PC-9 (cell line): Measurements from ENCODE around the gene CFAP77. TPM values are rescaled to one million over a fixed set of nuclear protein-coding genes. Genes with fewer than 3 reads are reported as not detected.

Experiments used
- BruUV-seq: library from RNA; stranded (reverse); fragments of 400-500 nt; replicated peaks from 2 replicates; lab custom pipeline; 2021; lab: Mats Ljungman, UMichigan
- CTCF ChIA-PET: fragments of 300-600 bp; sonication (Branson Sonifier 250); formaldehyde crosslinking; loops from one replicate; lab custom pipeline; 2022; ENCODE audit warnings: antibody characterized with exemption; lab: Charles Lee
- POLR2A ChIA-PET: fragments of 300-600 bp; sonication (Branson Sonifier 250); formaldehyde crosslinking; loops from one replicate; lab custom pipeline; 2022; ENCODE audit warnings: antibody characterized with exemption; ENCODE audit not compliant: unreplicated experiment; lab: Charles Lee
- DNase-seq, 2 experiments: peaks; one replicate each; pipeline versions ENCODE4 v3.0.0 to v3.0.0-alpha.2; 2015 to 2022; ENCODE audit warnings: mixed read lengths in 1 of 2
- H2AFZ ChIP-seq: fragments of 200-600 bp; sonication (generic); 2 replicates; pipeline ENCODE4 v1.8.1; 2017; ENCODE audit warnings: antibody characterized with exemption
- H3F3A ChIP-seq: fragments of 200-600 bp; sonication (generic); 2 replicates; pipeline ENCODE4 v1.8.1; 2017; ENCODE audit warnings: antibody characterized with exemption, mild to moderate bottlenecking, low read depth; ENCODE audit not compliant: insufficient read depth
- H3K27ac ChIP-seq: fragments of 200-600 bp; sonication (generic); 2 replicates; pipeline ENCODE4 v1.6.1; 2016; ENCODE audit warnings: mixed run types
- H3K27me3 ChIP-seq: fragments of 200-600 bp; sonication (generic); 2 replicates; pipeline ENCODE4 v1.6.1; 2016; ENCODE audit warnings: low read depth, mixed run types; ENCODE audit not compliant: insufficient read depth
- H3K36me3 ChIP-seq: fragments of 200-600 bp; sonication (generic); 2 replicates; pipeline ENCODE4 v1.6.1; 2016; ENCODE audit warnings: low read depth, mixed run types
- H3K4me1 ChIP-seq: fragments of 200-600 bp; sonication (generic); replicated peaks from 2 replicates; pipeline ENCODE4 v1.6.1; 2016; ENCODE audit warnings: mixed run types; ENCODE audit not compliant: insufficient read depth
- H3K4me2 ChIP-seq: fragments of 200-600 bp; sonication (generic); 2 replicates; pipeline ENCODE4 v1.6.1; 2017; ENCODE audit warnings: mixed run types
- H3K4me3 ChIP-seq: fragments of 200-600 bp; sonication (generic); 2 replicates; pipeline ENCODE4 v1.6.1; 2016; ENCODE audit warnings: mixed run types
- H3K79me2 ChIP-seq: fragments of 200-600 bp; sonication (generic); 2 replicates; pipeline ENCODE4 v1.6.1; 2017; ENCODE audit warnings: low read depth, mixed run types
- H3K9me2 ChIP-seq: fragments of 200-600 bp; sonication (generic); 2 replicates; pipeline ENCODE4 v1.8.1; 2017; ENCODE audit warnings: mild to moderate bottlenecking; ENCODE audit not compliant: insufficient read depth
- H3K9me3 ChIP-seq: fragments of 200-600 bp; sonication (generic); 2 replicates; pipeline ENCODE4 v1.8.1; 2016; ENCODE audit warnings: low read depth; ENCODE audit not compliant: insufficient read depth
- H4K20me1 ChIP-seq: fragments of 200-600 bp; sonication (generic); 2 replicates; pipeline ENCODE4 v1.8.1; 2017; ENCODE audit not compliant: insufficient read depth
- CTCF ChIP-seq: fragments of 200-600 bp; sonication (generic); conservative IDR thresholded peaks from 2 replicates; pipeline ENCODE4 v1.6.1; 2017; ENCODE audit warnings: mixed run types, antibody characterized with exemption, mild to moderate bottlenecking, moderate library complexity
- EZH2 ChIP-seq: fragments of 200-600 bp; sonication (generic); IDR thresholded peaks from 2 replicates; pipeline ENCODE4 v1.8.0; 2017; ENCODE audit warnings: antibody characterized with exemption, low read depth
- intact Hi-C: fragments of 100-400 bp; cut with micrococcal nuclease; formaldehyde crosslinking; loops from one replicate; pipeline ENCODE4 v1.10.0; 2022; ENCODE audit not compliant: unreplicated experiment
- total RNA-seq: library from RNA; stranded (reverse); gene quantifications from 2 replicates; pipeline ENCODE4 v1.2.3, GENCODE V29; 2021

Gene CFAP77
- total RNA-seq, 1 experiment from 2014 or later = not detected

- Histone ChIP-seq H3K4me2 (no peak overlapping the region), H3K27me3 (peaks cover 62% of the 10 kb centered on the region), H3K4me1 (no peaks in the 10 kb centered on the region), H3K9me2 (no peaks in the 10 kb centered on the region), H3K4me3 (no peak overlapping the region), H3F3A (no peaks in the 10 kb centered on the region), H4K20me1 (peaks cover 3% of the 10 kb centered on the region; the same call in 1 of the 2 replicates), H3K36me3 (no peaks in the 10 kb centered on the region), H3K79me2 (no peaks in the 10 kb centered on the region), H3K27ac (no peak overlapping the region), H3K9me3 (no peaks in the 10 kb centered on the region), H2AFZ (no peak overlapping the region)
- intact Hi-C loops = loop anchor here (5.0 kb wide), 1 partner anchor 812 kb away; no protein-coding TSS in a partner anchor
- DNase-seq = no peak
- no TSS peak for BruUV-seq
- ChIA-PET CTCF (no interaction called here), POLR2A (no interaction called here)
- no peak for TF ChIP-seq EZH2
- no peak for TF ChIP-seq CTCF
Observed at GRCh38 chr9:132579427-132579798, 169.4 kb downstream of the CFAP77 start.

- H3K27me3 ChIP-seq = peaks cover 47% of the 10 kb centered on the region
- no peaks in the 10 kb centered on the region for H3K36me3 ChIP-seq
- H4K20me1 ChIP-seq = no peaks in the 10 kb centered on the region
- H2AFZ ChIP-seq = no peak within 1 kb of the TSS
- no peak within 1 kb of the TSS for H3K27ac ChIP-seq
- intact Hi-C loops = no loop called here
- no peaks in the 10 kb centered on the region for H3F3A ChIP-seq
- ChIA-PET POLR2A (no interaction called here), CTCF (interaction anchor here (0.5 kb wide), 1 partner anchor 1035 kb away, joined by 7 read pairs; no protein-coding TSS in a partner anchor)
- no peak for TF ChIP-seq EZH2
- TF ChIP-seq CTCF = no peak
- BruUV-seq = no TSS peak
- DNase-seq = no peak
- H3K4me2 ChIP-seq = no peak within 1 kb of the TSS
- no peaks in the 10 kb centered on the region for H3K9me3 ChIP-seq
- H3K4me1 ChIP-seq = no peaks in the 10 kb centered on the region
- no peak within 1 kb of the TSS for H3K4me3 ChIP-seq
- no peaks in the 10 kb centered on the region for H3K79me2 ChIP-seq
- no peaks in the 10 kb centered on the region for H3K9me2 ChIP-seq
Observed at GRCh38 chr9:132582276-132582785, 172.3 kb downstream of the CFAP77 start, which contains the start of gene BARHL1. TSS of gene BARHL1 (plus strand) at chr9:132582606. CDS start at chr9:132582798, 192 bp downstream.

GRCh38 chr9:132582786-132583583, 173.0 kb downstream of the CFAP77 start:
- TF ChIP-seq CTCF (no peak), EZH2 (no peak)
- H3K27me3 ChIP-seq = peaks cover 47% of the 10 kb centered on the region
- ChIA-PET CTCF (no interaction called here), POLR2A (no interaction called here)
- intact Hi-C loops = no loop called here
- H3K9me3 ChIP-seq = no peaks in the 10 kb centered on the region
- H3K4me2 ChIP-seq = no peak overlapping the region
- H4K20me1 ChIP-seq = no peaks in the 10 kb centered on the region
- no peaks in the 10 kb centered on the region for H3K36me3 ChIP-seq
- peak in 1 of 2 experiments; percentile 12 for DNase-seq
- H3F3A ChIP-seq = no peaks in the 10 kb centered on the region
- no peak overlapping the region for H2AFZ ChIP-seq
- no peaks in the 10 kb centered on the region for H3K9me2 ChIP-seq
- no peak overlapping the region for H3K4me3 ChIP-seq
- no peaks in the 10 kb centered on the region for H3K4me1 ChIP-seq
- BruUV-seq = no TSS peak
- no peaks in the 10 kb centered on the region for H3K79me2 ChIP-seq
- no peak overlapping the region for H3K27ac ChIP-seq
